ENCODE results near the gene STK24. TPM values are rescaled to one million over a fixed set of nuclear protein-coding genes. Genes with fewer than 3 reads are reported as not detected.
A peak's percentile ranks its signal among the peaks of the same experiment; 100 is the strongest.

STK24 gene
- total RNA-seq, 4 donors from 2014 or later = 55.3 to 96.3 (median 83.9) TPM

GRCh38 chr13:98480915-98481877 lies 95.7 kb downstream of the STK24 start:
- ATAC-seq (ENCODE audit: low FRiP score) (no peak), DNase-seq (ENCODE audit: low spot score) (no peak)
- no peak for TF ChIP-seq CTCF (IDR thresholded peaks at IDR 0.05)

- no peak for TF ChIP-seq CTCF (IDR thresholded peaks at IDR 0.05)
- ATAC-seq (ENCODE audit: low FRiP score) (no peak), DNase-seq (ENCODE audit: low spot score) (no peak)
Measured at GRCh38 chr13:98479496-98480003, 97.4 kb downstream of the STK24 start.

- no peak for DNase-seq (ENCODE audit: low spot score)
- ATAC-seq (ENCODE audit: low FRiP score) = no peak
- TF ChIP-seq CTCF (IDR thresholded peaks at IDR 0.05) = no peak
Measured at GRCh38 chr13:98478189-98479129, 98.4 kb downstream of the STK24 start.

GRCh38 chr13:98476538-98476966 lies 100.4 kb downstream of the STK24 start:
- DNase-seq (ENCODE audit: low spot score) = no peak
- ATAC-seq (ENCODE audit: low FRiP score) = peak; percentile 52
- no peak for TF ChIP-seq CTCF (IDR thresholded peaks at IDR 0.05)

GRCh38 chr13:98476106-98476505 lies 100.8 kb downstream of the STK24 start:
- TF ChIP-seq CTCF (IDR thresholded peaks at IDR 0.05) = no peak
- ATAC-seq (ENCODE audit: low FRiP score) (no peak), DNase-seq (ENCODE audit: low spot score) (no peak)

- TF ChIP-seq CTCF (IDR thresholded peaks at IDR 0.05) = no peak
- no peak for ATAC-seq (ENCODE audit: low FRiP score)
Measured at GRCh38 chr13:98475522-98475921, 101.4 kb downstream of the STK24 start.

More at GRCh38 chr13:98475522-98475921, 101.4 kb downstream of the STK24 start:
- DNase-seq (ENCODE audit: low spot score) = no peak
